ENCODE measurements around the gene GPC3. TPM values are rescaled to one million over a fixed set of nuclear protein-coding genes. Genes with fewer than 3 reads are reported as not detected.

GPC3 gene
- total RNA-seq, 1 donor from 2014 or later = not detected

DNA sequence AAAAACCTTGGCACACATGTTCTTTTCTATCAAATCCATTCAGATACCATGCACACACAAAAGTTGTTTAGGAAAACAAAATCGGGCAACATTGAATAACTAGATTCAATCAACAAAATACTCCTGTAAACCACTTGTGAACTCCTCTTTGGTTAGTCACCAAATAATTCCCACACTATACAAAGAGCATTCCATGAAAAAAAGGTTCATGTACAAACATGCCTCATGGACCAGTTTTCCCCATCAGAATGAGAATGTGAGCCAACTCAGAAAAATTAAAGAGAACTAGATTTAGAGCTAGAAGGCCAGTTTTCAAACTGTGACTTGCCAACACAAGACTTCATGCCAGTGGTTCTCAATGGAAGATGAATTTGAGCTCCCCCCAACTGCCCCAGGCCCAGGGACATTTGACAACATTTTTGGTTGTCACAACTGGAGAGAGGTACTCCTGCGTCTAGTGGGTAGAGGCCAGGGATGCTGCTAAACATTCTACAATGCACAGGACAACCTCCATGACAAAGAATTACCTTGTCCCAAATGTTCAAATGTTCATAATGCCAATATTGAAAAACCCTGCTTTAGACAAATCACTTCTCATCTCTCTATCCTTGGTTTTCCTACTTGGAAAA, 55.4 kb downstream of the GPC3 start:
- no peaks in the 10 kb centered on the region for H3K9me3 Mint-ChIP-seq
- ATAC-seq (ENCODE audit: low read depth) (no peak), DNase-seq (no peak)
- H3K4me3 Mint-ChIP-seq = no peak overlapping the region
- ChIA-PET CTCF (no interaction called here), POLR2A (no interaction called here)
- H3K27me3 Mint-ChIP-seq = peaks cover 4% of the 10 kb centered on the region
- TF ChIP-seq, protein P1, sequence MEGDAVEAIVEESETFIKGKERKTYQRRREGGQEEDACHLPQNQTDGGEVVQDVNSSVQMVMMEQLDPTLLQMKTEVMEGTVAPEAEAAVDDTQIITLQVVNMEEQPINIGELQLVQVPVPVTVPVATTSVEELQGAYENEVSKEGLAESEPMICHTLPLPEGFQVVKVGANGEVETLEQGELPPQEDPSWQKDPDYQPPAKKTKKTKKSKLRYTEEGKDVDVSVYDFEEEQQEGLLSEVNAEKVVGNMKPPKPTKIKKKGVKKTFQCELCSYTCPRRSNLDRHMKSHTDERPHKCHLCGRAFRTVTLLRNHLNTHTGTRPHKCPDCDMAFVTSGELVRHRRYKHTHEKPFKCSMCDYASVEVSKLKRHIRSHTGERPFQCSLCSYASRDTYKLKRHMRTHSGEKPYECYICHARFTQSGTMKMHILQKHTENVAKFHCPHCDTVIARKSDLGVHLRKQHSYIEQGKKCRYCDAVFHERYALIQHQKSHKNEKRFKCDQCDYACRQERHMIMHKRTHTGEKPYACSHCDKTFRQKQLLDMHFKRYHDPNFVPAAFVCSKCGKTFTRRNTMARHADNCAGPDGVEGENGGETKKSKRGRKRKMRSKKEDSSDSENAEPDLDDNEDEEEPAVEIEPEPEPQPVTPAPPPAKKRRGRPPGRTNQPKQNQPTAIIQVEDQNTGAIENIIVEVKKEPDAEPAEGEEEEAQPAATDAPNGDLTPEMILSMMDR (IDR thresholded peaks at IDR 0.05) = no peak
- intact Hi-C loops (cut with micrococcal nuclease) = no loop called here
- H3K36me3 Mint-ChIP-seq (ENCODE audit: low read depth) = no peaks in the 10 kb centered on the region
- H3K4me1 Mint-ChIP-seq = no peaks in the 10 kb centered on the region
- no peak overlapping the region for H3K27ac Mint-ChIP-seq

DNA sequence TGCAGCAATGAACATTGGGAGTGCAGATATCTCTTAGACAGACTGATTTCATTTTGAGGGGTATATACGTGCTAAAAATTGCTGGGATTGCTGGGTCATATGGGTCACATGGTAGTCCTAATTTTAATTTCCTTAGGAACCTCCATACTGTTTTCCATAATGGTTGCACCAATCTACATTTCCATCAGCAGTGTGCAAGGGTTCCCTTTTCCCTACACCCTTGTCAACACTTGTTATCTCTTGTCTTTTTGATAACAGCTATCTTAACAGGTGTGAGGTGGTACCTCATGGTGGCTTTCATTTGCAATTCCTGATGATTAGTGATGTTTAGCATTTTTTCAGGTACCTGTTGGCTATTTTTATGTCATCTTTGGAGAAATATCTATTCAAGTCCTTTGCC, 57.0 kb downstream of the GPC3 start:
- Mint-ChIP-seq H3K4me1 (no peaks in the 10 kb centered on the region), H3K4me3 (no peak overlapping the region), H3K9me3 (no peaks in the 10 kb centered on the region), H3K27ac (no peak overlapping the region), H3K36me3 (ENCODE audit: low read depth) (no peaks in the 10 kb centered on the region), H3K27me3 (peaks cover 4% of the 10 kb centered on the region)
- ATAC-seq (ENCODE audit: low read depth) (no peak), DNase-seq (no peak)
- TF ChIP-seq, protein P1 (IDR thresholded peaks at IDR 0.05) = no peak
- ChIA-PET CTCF (no interaction called here), POLR2A (no interaction called here)
- intact Hi-C loops (cut with micrococcal nuclease) = no loop called here

DNA sequence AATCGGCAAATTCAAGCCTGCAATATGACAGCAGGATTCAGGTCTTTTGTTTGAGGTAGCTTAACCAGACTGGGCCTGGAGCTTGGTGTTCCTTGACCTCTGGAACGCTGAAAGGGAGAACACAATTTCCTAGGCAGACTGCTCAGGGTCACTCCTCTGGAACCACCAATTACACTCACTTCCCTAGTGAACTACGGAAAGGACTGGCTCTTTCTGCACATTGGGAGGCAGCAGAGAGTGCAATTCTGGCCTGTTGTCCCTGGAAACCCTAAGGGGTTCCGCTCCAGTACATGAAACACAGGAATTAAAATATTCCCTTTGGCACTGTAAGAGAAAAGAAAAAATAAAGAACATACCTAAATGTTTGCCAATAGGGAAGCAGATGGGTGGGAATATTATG, 58.6 kb downstream of the GPC3 start:
- intact Hi-C loops (cut with micrococcal nuclease) = no loop called here
- DNase-seq = no peak
- Mint-ChIP-seq H3K4me3 (no peak overlapping the region), H3K4me1 (peaks cover 7% of the 10 kb centered on the region), H3K27ac (no peak overlapping the region), H3K27me3 (peaks cover 4% of the 10 kb centered on the region), H3K36me3 (ENCODE audit: low read depth) (no peaks in the 10 kb centered on the region), H3K9me3 (no peaks in the 10 kb centered on the region)
- no peak for ATAC-seq (ENCODE audit: low read depth)
- ChIA-PET POLR2A (no interaction called here), CTCF (no interaction called here)
- TF ChIP-seq, protein P1 (IDR thresholded peaks at IDR 0.05) = no peak

DNA sequence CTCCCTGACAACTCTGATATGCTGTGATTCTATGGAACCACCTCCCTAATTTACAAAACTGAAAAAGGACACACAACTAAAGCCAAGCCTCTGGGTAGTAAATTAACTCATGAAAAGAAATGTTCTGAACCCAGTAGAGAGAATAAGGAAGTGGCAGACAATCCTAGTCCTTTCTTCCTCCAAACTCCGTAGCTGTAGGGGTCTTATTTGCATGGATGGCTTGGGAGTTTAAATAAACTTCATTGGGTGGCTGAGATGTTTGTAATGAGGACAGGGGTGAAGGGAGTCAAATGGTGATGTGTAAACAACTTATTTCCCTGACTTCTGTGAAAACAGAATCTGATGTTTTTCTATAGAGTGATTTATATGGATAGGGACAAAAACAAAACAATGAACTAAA, 59.3 kb downstream of the GPC3 start:
- Mint-ChIP-seq H3K4me1 (peaks cover 9% of the 10 kb centered on the region), H3K9me3 (no peaks in the 10 kb centered on the region), H3K4me3 (no peak overlapping the region), H3K27ac (no peak overlapping the region), H3K27me3 (peaks cover 3% of the 10 kb centered on the region), H3K36me3 (ENCODE audit: low read depth) (no peaks in the 10 kb centered on the region)
- intact Hi-C loops (cut with micrococcal nuclease) = no loop called here
- ATAC-seq (ENCODE audit: low read depth) (no peak), DNase-seq (no peak)
- POLR2A ChIA-PET = no interaction called here
- TF ChIP-seq, protein P1 (IDR thresholded peaks at IDR 0.05) = no peak
- CTCF ChIA-PET = no interaction called here

DNA sequence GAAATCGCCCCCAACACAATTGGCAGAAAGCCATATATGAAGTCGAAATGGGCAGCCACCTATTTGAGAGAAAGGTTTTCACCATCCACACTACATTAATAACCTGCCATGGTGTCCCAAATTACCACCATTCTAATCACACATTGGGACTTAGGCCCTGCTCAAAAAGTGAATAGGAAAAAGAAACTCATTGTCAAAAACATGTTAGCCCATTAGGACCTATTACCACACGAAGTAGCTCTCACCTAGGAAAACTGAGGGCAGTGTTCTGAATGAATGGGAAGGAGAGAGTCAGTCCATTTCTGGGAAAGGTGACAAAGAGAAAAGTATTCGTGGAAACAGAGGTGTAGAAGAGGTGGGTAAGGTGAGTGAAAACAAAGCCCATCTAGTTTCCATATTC, 60.8 kb downstream of the GPC3 start:
- no peak overlapping the region for H3K4me3 Mint-ChIP-seq
- intact Hi-C loops (cut with micrococcal nuclease) = loop anchor here (5.0 kb wide), 1 partner anchor 947 kb away; no protein-coding TSS in a partner anchor
- H3K36me3 Mint-ChIP-seq (ENCODE audit: low read depth) = no peaks in the 10 kb centered on the region
- H3K4me1 Mint-ChIP-seq = peaks cover 9% of the 10 kb centered on the region
- H3K27me3 Mint-ChIP-seq = no peaks in the 10 kb centered on the region
- H3K27ac Mint-ChIP-seq = no peak overlapping the region
- POLR2A ChIA-PET = no interaction called here
- no peaks in the 10 kb centered on the region for H3K9me3 Mint-ChIP-seq
- ATAC-seq (ENCODE audit: low read depth) = no peak
- CTCF ChIA-PET = no interaction called here
- DNase-seq = no peak
- TF ChIP-seq, protein P1 (IDR thresholded peaks at IDR 0.05) = no peak

Measured in activated B cell treated with CpG ODN at 0.5 μM for 24 hours (primary cell).